HEK293 (cell line): Measurements from ENCODE around the gene RALGAPA1.

Experiments used
- OSR2 ChIP-seq: fragments of 450-650 bp; formaldehyde crosslinking; IDR thresholded peaks from 2 replicates; pipeline ENCODE4 v1.5.1; 2016; ENCODE audit warnings: missing biosample characterization, missing genetic modification characterization
- OVOL3 ChIP-seq: fragments of 450-650 bp; formaldehyde crosslinking; IDR thresholded peaks from 2 replicates; pipeline ENCODE4 v1.5.1; 2016; ENCODE audit warnings: missing biosample characterization, missing genetic modification characterization
- REST ChIP-seq: fragments of 450-650 bp; formaldehyde crosslinking; IDR thresholded peaks from 2 replicates; pipeline ENCODE4 v1.5.1; 2016; ENCODE audit warnings: missing biosample characterization, missing genetic modification characterization
- SETDB1 ChIP-seq: IDR thresholded peaks from one replicate; pipeline ENCODE4 v1.6.1; 2017; ENCODE audit warnings: mild to moderate bottlenecking, low read length, moderate library complexity, mixed read lengths; ENCODE audit not compliant: insufficient read length
- TCF7L2 ChIP-seq: IDR thresholded peaks from 2 replicates; pipeline ENCODE4 v1.6.1; 2011; ENCODE audit warnings: low read depth, mild to moderate bottlenecking, inconsistent platforms, low read length, moderate library complexity, borderline replicate concordance
- ZBTB1 ChIP-seq: fragments of 450-650 bp; formaldehyde crosslinking; IDR thresholded peaks from 2 replicates; pipeline ENCODE4 v1.5.1; 2016; ENCODE audit warnings: missing biosample characterization, missing genetic modification characterization
- ZBTB8A ChIP-seq: fragments of 450-650 bp; formaldehyde crosslinking; IDR thresholded peaks from 2 replicates; pipeline ENCODE4 v1.5.1; 2016; ENCODE audit warnings: missing biosample characterization, missing genetic modification characterization
- ZEB2 ChIP-seq: fragments of 450-650 bp; formaldehyde crosslinking; IDR thresholded peaks from 2 replicates; pipeline ENCODE4 v1.5.1; 2016; ENCODE audit warnings: missing biosample characterization, missing genetic modification characterization
- ZNF155 ChIP-seq: fragments of 450-650 bp; formaldehyde crosslinking; IDR thresholded peaks from 2 replicates; pipeline ENCODE4 v1.5.1; 2016; ENCODE audit warnings: missing biosample characterization, missing genetic modification characterization
- ZNF174 ChIP-seq: fragments of 450-650 bp; formaldehyde crosslinking; IDR thresholded peaks from 2 replicates; pipeline ENCODE4 v1.5.0; 2017; ENCODE audit warnings: missing biosample characterization, mild to moderate bottlenecking, missing genetic modification characterization
- ZNF221 ChIP-seq: fragments of 450-650 bp; formaldehyde crosslinking; IDR thresholded peaks from 2 replicates; pipeline ENCODE4 v1.5.1; 2017; ENCODE audit warnings: missing biosample characterization, missing genetic modification characterization, borderline replicate concordance
- ZNF521 ChIP-seq: fragments of 450-650 bp; formaldehyde crosslinking; IDR thresholded peaks from 2 replicates; pipeline ENCODE4 v1.5.1; 2017; ENCODE audit warnings: missing biosample characterization, mild to moderate bottlenecking, missing genetic modification characterization
- ZNF560 ChIP-seq: fragments of 450-650 bp; formaldehyde crosslinking; IDR thresholded peaks from 2 replicates; pipeline ENCODE4 v1.5.1; 2017; ENCODE audit warnings: missing biosample characterization, missing genetic modification characterization, borderline replicate concordance
- ZNF629 ChIP-seq: fragments of 450-650 bp; formaldehyde crosslinking; IDR thresholded peaks from 2 replicates; pipeline ENCODE4 v1.5.1; 2017; ENCODE audit warnings: missing biosample characterization, missing genetic modification characterization
- ZNF639 ChIP-seq: fragments of 450-650 bp; formaldehyde crosslinking; IDR thresholded peaks from 2 replicates; pipeline ENCODE4 v1.5.1; 2016; ENCODE audit warnings: missing biosample characterization, missing genetic modification characterization
- ZNF830 ChIP-seq: fragments of 450-650 bp; IDR thresholded peaks from 2 replicates; pipeline ENCODE4 v1.5.0; 2018; ENCODE audit warnings: missing biosample characterization, missing genetic modification characterization, low read depth, mild to moderate bottlenecking, moderate library complexity
- ZSCAN30 ChIP-seq: fragments of 450-650 bp; IDR thresholded peaks from 2 replicates; pipeline ENCODE4 v1.5.1; 2018; ENCODE audit warnings: missing biosample characterization, mild to moderate bottlenecking, missing genetic modification characterization, moderate library complexity
- TF ChIP-seq, protein P1 (sequence below): fragments of 450-650 bp; formaldehyde crosslinking; IDR thresholded peaks from 2 replicates; pipeline ENCODE4; 2016; ENCODE audit warnings: missing biosample characterization, missing genetic modification characterization
- TF ChIP-seq, protein P2 (sequence below): fragments of 450-650 bp; formaldehyde crosslinking; IDR thresholded peaks from 2 replicates; pipeline ENCODE4 v1.5.1; 2016; ENCODE audit warnings: missing biosample characterization, missing genetic modification characterization
- TF ChIP-seq, protein P3 (sequence below): fragments of 450-650 bp; formaldehyde crosslinking; IDR thresholded peaks from 2 replicates; pipeline ENCODE4 v1.5.1; 2016; ENCODE audit warnings: missing biosample characterization, missing genetic modification characterization
- TF ChIP-seq, protein P4 (sequence below): fragments of 450-650 bp; formaldehyde crosslinking; IDR thresholded peaks from 2 replicates; pipeline ENCODE4 v1.5.1; 2016; ENCODE audit warnings: missing biosample characterization, missing genetic modification characterization
- TF ChIP-seq, protein P5 (sequence below): fragments of 450-650 bp; formaldehyde crosslinking; IDR thresholded peaks from 2 replicates; pipeline ENCODE4 v1.5.1; 2016; ENCODE audit warnings: missing biosample characterization, missing genetic modification characterization
- TF ChIP-seq, protein P6 (sequence below): fragments of 450-650 bp; formaldehyde crosslinking; IDR thresholded peaks from 2 replicates; pipeline ENCODE4 v1.5.1; 2016; ENCODE audit warnings: missing biosample characterization, missing genetic modification characterization, borderline replicate concordance

RALGAPA1 gene

DNA sequence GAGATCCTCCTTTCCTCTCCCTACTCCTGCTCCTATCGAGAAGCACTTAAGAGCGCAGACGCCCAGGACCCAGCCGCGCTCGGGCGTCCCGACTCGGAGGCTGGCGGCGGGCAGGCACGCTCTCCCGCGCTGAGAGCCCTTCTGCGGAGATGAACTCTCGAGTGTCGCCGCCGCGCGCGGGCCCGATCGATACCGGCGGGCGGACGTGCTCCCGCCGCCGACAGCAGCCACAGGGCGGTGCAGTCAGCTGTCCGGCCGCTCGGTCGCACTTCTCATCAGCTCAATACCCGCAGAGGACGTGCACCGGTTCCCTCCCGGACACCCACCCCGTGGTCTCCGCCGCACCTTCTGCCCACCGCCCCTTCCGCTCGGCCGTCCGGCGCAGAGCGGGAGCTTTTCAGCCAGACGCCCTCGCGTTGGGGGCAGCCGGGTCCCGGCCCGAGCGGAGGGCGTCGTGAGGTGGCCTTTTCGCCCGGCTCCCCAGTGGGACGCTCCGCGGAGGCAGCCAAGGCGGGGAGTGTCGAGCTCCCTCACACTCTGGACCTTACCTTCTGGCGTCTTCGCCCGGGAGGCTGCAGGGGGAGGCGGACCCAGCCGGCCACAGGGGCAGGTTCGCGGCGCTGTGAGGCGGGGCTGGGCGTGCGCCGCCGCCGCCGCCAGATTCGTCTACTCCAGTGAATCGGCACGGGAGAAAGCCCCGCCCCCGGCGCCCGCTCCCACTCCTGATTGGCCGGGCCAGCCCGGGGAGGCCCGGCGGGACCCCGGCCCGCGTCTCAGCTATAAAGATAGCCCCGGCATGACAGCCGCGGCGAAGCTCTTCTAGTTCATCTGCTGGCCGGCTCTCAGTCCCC lies 275.5 kb downstream of the RALGAPA1 start, which contains the start of gene INSM2 (continued):
- TF ChIP-seq, protein P1, sequence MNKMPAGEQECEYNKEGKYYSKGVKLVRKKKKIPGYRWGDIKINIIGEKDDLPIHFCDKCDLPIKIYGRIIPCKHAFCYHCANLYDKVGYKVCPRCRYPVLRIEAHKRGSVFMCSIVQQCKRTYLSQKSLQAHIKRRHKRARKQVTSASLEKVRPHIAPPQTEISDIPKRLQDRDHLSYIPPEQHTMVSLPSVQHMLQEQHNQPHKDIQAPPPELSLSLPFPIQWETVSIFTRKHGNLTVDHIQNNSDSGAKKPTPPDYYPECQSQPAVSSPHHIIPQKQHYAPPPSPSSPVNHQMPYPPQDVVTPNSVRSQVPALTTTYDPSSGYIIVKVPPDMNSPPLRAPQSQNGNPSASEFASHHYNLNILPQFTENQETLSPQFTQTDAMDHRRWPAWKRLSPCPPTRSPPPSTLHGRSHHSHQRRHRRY (tag by site-specific recombination): no peak
- TF ChIP-seq OVOL3 (no peak), ZNF221 (tag by site-specific recombination) (no peak), ZNF830 (tag by site-specific recombination) (no peak), ZNF155 (no peak), ZNF629 (no peak), ZNF174 (no peak), ZSCAN30 (tag by site-specific recombination) (no peak), SETDB1 (no peak), TCF7L2 (no peak), ZNF560 (tag by site-specific recombination) (no peak), ZBTB1 (tag by site-specific recombination) (no peak), ZNF521 (tag by site-specific recombination) (no peak), OSR2 (tag by site-specific recombination) (no peak), ZEB2 (tag by site-specific recombination) (peak; percentile 41), ZNF639 (no peak), REST (tag by site-specific recombination) (no peak; the same call in 1 of the 2 replicates), ZBTB8A (tag by site-specific recombination) (peak; percentile 78)
- TF ChIP-seq, protein P2, sequence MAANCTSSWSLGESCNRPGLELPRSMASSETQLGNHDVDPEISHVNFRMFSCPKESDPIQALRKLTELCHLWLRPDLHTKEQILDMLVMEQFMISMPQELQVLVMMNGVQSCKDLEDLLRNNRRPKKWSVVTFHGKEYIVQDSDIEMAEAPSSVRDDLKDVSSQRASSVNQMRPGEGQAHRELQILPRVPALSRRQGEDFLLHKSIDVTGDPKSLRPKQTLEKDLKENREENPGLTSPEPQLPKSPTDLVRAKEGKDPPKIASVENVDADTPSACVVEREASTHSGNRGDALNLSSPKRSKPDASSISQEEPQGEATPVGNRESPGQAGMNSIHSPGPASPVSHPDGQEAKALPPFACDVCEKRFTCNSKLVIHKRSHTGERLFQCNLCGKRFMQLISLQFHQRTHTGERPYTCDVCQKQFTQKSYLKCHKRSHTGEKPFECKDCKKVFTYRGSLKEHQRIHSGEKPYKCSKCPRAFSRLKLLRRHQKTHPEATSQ (tag by site-specific recombination): no peak
- TF ChIP-seq, protein P3, sequence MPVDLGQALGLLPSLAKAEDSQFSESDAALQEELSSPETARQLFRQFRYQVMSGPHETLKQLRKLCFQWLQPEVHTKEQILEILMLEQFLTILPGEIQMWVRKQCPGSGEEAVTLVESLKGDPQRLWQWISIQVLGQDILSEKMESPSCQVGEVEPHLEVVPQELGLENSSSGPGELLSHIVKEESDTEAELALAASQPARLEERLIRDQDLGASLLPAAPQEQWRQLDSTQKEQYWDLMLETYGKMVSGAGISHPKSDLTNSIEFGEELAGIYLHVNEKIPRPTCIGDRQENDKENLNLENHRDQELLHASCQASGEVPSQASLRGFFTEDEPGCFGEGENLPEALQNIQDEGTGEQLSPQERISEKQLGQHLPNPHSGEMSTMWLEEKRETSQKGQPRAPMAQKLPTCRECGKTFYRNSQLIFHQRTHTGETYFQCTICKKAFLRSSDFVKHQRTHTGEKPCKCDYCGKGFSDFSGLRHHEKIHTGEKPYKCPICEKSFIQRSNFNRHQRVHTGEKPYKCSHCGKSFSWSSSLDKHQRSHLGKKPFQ (tag by site-specific recombination): no peak
- TF ChIP-seq, protein P4, sequence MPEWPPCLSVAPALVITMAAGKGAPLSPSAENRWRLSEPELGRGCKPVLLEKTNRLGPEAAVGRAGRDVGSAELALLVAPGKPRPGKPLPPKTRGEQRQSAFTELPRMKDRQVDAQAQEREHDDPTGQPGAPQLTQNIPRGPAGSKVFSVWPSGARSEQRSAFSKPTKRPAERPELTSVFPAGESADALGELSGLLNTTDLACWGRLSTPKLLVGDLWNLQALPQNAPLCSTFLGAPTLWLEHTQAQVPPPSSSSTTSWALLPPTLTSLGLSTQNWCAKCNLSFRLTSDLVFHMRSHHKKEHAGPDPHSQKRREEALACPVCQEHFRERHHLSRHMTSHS (tag by site-specific recombination): no peak
- TF ChIP-seq, protein P5, sequence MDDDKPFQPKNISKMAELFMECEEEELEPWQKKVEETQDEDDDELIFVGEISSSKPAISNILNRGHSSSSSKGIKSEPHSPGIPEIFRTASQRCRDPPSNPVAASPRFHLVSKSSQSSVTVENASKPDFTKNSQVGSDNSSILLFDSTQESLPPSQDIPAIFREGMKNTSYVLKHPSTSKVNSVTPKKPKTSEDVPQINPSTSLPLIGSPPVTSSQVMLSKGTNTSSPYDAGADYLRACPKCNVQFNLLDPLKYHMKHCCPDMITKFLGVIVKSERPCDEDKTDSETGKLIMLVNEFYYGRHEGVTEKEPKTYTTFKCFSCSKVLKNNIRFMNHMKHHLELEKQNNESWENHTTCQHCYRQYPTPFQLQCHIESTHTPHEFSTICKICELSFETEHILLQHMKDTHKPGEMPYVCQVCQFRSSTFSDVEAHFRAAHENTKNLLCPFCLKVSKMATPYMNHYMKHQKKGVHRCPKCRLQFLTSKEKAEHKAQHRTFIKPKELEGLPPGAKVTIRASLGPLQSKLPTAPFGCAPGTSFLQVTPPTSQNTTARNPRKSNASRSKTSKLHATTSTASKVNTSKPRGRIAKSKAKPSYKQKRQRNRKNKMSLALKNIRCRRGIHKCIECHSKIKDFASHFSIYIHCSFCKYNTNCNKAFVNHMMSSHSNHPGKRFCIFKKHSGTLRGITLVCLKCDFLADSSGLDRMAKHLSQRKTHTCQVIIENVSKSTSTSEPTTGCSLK (tag by site-specific recombination): no peak
- TF ChIP-seq, protein P6, sequence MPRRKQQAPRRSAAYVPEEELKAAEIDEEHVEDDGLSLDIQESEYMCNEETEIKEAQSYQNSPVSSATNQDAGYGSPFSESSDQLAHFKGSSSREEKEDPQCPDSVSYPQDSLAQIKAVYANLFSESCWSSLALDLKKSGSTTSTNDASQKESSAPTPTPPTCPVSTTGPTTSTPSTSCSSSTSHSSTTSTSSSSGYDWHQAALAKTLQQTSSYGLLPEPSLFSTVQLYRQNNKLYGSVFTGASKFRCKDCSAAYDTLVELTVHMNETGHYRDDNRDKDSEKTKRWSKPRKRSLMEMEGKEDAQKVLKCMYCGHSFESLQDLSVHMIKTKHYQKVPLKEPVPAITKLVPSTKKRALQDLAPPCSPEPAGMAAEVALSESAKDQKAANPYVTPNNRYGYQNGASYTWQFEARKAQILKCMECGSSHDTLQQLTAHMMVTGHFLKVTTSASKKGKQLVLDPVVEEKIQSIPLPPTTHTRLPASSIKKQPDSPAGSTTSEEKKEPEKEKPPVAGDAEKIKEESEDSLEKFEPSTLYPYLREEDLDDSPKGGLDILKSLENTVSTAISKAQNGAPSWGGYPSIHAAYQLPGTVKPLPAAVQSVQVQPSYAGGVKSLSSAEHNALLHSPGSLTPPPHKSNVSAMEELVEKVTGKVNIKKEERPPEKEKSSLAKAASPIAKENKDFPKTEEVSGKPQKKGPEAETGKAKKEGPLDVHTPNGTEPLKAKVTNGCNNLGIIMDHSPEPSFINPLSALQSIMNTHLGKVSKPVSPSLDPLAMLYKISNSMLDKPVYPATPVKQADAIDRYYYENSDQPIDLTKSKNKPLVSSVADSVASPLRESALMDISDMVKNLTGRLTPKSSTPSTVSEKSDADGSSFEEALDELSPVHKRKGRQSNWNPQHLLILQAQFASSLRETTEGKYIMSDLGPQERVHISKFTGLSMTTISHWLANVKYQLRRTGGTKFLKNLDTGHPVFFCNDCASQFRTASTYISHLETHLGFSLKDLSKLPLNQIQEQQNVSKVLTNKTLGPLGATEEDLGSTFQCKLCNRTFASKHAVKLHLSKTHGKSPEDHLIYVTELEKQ (tag by site-specific recombination): no peak
